ENCODE results near the gene HSD11B1. TPM values are rescaled to one million over a fixed set of nuclear protein-coding genes. Genes with fewer than 3 reads are reported as not detected.

HSD11B1 gene
- total and polyA plus RNA-seq, 9 donors, result 0.18 to 0.43 (median 0.23) TPM; not detected in 4

DNA sequence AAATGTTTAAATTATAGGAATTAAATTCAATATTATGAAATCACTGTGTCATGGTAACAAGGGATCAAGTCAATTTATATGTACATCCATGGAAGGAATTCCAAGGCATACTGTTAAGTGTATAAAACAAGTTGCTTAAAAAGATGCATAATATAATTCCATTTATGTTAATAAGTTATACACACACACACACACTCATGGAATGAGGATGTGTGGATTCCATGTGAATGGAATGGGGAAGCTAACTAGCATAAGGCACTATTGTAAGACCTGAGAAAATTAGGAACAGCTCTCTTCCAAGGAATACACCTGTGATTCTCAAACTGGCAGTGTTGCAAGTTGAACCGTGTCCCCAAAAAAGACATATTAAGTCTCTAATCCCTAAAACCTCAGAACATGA lies 33.6 kb downstream of the HSD11B1 start:
- Histone ChIP-seq H3K4me3 (ENCODE audit: low read length) (no peak overlapping the region), H3K4me1 (ENCODE audit: control insufficient read depth, insufficient read depth, low read length) (no peaks in the 10 kb centered on the region), H3K27me3 (ENCODE audit: control insufficient read depth, insufficient read depth, low read length) (no peaks in the 10 kb centered on the region), H3K9me3 (replicated peaks; ENCODE audit: control insufficient read depth, low read depth, low read length) (no peaks in the 10 kb centered on the region), H3K27ac (ENCODE audit: low read length) (no peak overlapping the region), H3K36me3 (ENCODE audit: control insufficient read depth, insufficient read depth, low read length) (no peaks in the 10 kb centered on the region)
- no peak for DNase-seq
- WGBS (ENCODE audit: insufficient coverage), result no CpG with 5 or more reads among the region's 1 CpG

DNA sequence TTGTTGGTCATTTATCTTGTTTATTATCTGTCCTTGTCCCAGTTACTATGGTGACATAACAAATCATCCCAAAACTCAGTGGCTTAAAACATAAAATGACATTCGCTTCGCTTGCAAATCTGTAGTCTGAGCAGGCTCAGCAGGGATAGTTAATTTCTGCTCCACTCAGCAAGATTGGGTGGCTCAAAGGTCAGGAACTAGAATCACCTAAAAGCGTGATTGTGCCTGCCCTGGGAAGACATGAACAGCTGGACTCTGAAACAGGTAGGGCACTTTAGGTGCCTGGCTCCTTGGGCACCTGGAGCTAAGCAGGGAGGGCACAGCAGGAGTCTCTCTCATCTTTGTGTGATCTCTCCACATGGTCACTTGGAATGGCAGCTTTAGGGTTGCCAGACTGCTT lies 36.5 kb downstream of the HSD11B1 start:
- Histone ChIP-seq H3K9me3 (replicated peaks; ENCODE audit: control insufficient read depth, low read depth, low read length) (no peaks in the 10 kb centered on the region), H3K4me1 (ENCODE audit: control insufficient read depth, insufficient read depth, low read length) (no peaks in the 10 kb centered on the region), H3K27ac (ENCODE audit: low read length) (no peak overlapping the region), H3K36me3 (ENCODE audit: control insufficient read depth, insufficient read depth, low read length) (no peaks in the 10 kb centered on the region), H3K27me3 (ENCODE audit: control insufficient read depth, insufficient read depth, low read length) (peaks cover 3% of the 10 kb centered on the region), H3K4me3 (ENCODE audit: low read length) (no peak overlapping the region)
- no peak for DNase-seq
- WGBS (ENCODE audit: insufficient coverage), result 70% methylated on average over 1 of the region's 3 CpGs

DNA sequence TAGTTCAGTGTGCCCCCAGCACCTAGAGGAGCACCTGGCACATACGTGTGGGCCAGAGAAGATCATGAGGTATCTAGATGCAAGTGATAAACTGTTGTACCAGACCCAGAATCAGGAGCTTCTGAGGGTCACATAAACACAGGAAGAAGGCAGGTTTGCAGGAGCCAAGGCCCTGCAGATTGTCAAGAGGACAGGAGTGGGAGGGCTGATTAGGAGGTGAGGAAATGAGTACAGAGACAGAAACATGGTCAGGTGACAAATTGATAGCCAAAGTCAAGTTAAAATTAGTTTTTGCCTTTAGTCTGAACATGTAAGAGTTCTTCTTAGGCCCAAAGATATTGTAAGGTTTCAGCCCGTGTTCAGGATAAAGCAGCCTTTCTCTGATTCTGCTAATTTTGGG lies 37.2 kb downstream of the HSD11B1 start:
- Histone ChIP-seq H3K4me3 (ENCODE audit: low read length) (no peak overlapping the region), H3K4me1 (ENCODE audit: control insufficient read depth, insufficient read depth, low read length) (no peaks in the 10 kb centered on the region), H3K9me3 (replicated peaks; ENCODE audit: control insufficient read depth, low read depth, low read length) (no peaks in the 10 kb centered on the region), H3K27me3 (ENCODE audit: control insufficient read depth, insufficient read depth, low read length) (peaks cover 3% of the 10 kb centered on the region), H3K27ac (ENCODE audit: low read length) (no peak overlapping the region), H3K36me3 (ENCODE audit: control insufficient read depth, insufficient read depth, low read length) (no peaks in the 10 kb centered on the region)
- WGBS (ENCODE audit: insufficient coverage), result 94% methylated on average over 1 of the region's 2 CpGs
- no peak for DNase-seq

GRCh38 chr1:209742409-209743144 lies 37.9 kb downstream of the HSD11B1 start:
- Histone ChIP-seq H3K36me3 (ENCODE audit: control insufficient read depth, insufficient read depth, low read length) (no peaks in the 10 kb centered on the region), H3K27ac (ENCODE audit: low read length) (no peak overlapping the region), H3K4me1 (ENCODE audit: control insufficient read depth, insufficient read depth, low read length) (peaks cover 3% of the 10 kb centered on the region), H3K4me3 (ENCODE audit: low read length) (no peak overlapping the region), H3K9me3 (replicated peaks; ENCODE audit: control insufficient read depth, low read depth, low read length) (no peaks in the 10 kb centered on the region), H3K27me3 (ENCODE audit: control insufficient read depth, insufficient read depth, low read length) (peaks cover 3% of the 10 kb centered on the region)
- peak; percentile 51 for DNase-seq
- WGBS (ENCODE audit: insufficient coverage), result 80% methylated on average over 1 of the region's 8 CpGs

GRCh38 chr1:209743145-209743482 lies 38.5 kb downstream of the HSD11B1 start:
- Histone ChIP-seq H3K4me1 (ENCODE audit: control insufficient read depth, insufficient read depth, low read length) (peaks cover 8% of the 10 kb centered on the region), H3K9me3 (replicated peaks; ENCODE audit: control insufficient read depth, low read depth, low read length) (no peaks in the 10 kb centered on the region), H3K27me3 (ENCODE audit: control insufficient read depth, insufficient read depth, low read length) (peaks cover 3% of the 10 kb centered on the region), H3K36me3 (ENCODE audit: control insufficient read depth, insufficient read depth, low read length) (no peaks in the 10 kb centered on the region), H3K27ac (ENCODE audit: low read length) (no peak overlapping the region), H3K4me3 (ENCODE audit: low read length) (no peak overlapping the region)
- no CpG with 5 or more reads among the region's 2 CpGs for WGBS (ENCODE audit: insufficient coverage)
- DNase-seq, result no peak

DNA sequence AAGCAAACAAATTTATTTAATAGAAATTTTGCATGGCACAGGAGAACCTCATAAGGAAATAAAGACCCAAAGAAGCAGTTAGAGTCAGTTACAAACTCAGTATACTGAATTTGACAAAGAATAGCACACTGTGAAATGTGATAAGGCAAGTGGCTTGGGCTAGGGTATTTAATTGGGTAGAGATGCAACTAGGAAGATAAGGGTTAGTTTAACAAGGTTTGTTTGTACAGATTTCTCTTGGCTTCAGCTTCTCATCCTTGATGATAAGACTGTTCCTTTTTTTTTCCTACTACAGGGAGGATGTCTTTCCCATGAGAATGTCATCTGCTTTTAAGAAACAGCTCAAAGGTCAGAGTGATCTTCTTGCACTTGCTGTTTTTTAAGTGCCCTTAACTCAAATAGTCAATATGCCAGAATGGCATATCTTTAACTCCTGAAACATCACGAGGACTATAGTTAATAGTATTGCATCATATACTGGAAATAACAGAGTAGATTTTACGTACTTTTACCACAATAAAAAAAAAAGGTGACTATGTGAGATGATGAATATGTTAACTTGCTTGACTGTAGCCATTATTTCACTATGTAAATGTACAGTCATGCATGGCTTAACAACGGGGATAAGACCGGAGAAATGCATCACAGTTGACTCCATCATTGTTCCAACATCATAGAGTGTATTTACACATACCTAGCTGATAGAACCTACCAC lies 42.0 kb downstream of the HSD11B1 start:
- H3K9me3 ChIP-seq (replicated peaks; ENCODE audit: control insufficient read depth, low read depth, low read length), result no peaks in the 10 kb centered on the region
- H3K4me1 ChIP-seq (ENCODE audit: control insufficient read depth, insufficient read depth, low read length), result peaks cover 9% of the 10 kb centered on the region
- no peaks in the 10 kb centered on the region for H3K36me3 ChIP-seq (ENCODE audit: control insufficient read depth, insufficient read depth, low read length)
- 70% methylated on average over 2 of the region's 4 CpGs for WGBS (ENCODE audit: insufficient coverage)
- peaks cover 3% of the 10 kb centered on the region for H3K27me3 ChIP-seq (ENCODE audit: control insufficient read depth, insufficient read depth, low read length)
- H3K4me3 ChIP-seq (ENCODE audit: low read length), result no peak overlapping the region
- DNase-seq, result no peak
- H3K27ac ChIP-seq (ENCODE audit: low read length), result no peak overlapping the region

- no peaks in the 10 kb centered on the region for H3K9me3 ChIP-seq (replicated peaks; ENCODE audit: control insufficient read depth, low read depth, low read length)
- peaks cover 3% of the 10 kb centered on the region for H3K27me3 ChIP-seq (ENCODE audit: control insufficient read depth, insufficient read depth, low read length)
- peaks cover 9% of the 10 kb centered on the region for H3K4me1 ChIP-seq (ENCODE audit: control insufficient read depth, insufficient read depth, low read length)
- H3K27ac ChIP-seq (ENCODE audit: low read length), result no peak overlapping the region
- H3K36me3 ChIP-seq (ENCODE audit: control insufficient read depth, insufficient read depth, low read length), result no peaks in the 10 kb centered on the region
- peak overlapping the region; percentile 30 for H3K4me3 ChIP-seq (ENCODE audit: low read length)
- WGBS (ENCODE audit: insufficient coverage), result 7% methylated on average over 37 of the region's 37 CpGs
- DNase-seq, result peak; percentile 84
Observed at GRCh38 chr1:209747580-209748262, 43.1 kb downstream of the HSD11B1 start.

DNA sequence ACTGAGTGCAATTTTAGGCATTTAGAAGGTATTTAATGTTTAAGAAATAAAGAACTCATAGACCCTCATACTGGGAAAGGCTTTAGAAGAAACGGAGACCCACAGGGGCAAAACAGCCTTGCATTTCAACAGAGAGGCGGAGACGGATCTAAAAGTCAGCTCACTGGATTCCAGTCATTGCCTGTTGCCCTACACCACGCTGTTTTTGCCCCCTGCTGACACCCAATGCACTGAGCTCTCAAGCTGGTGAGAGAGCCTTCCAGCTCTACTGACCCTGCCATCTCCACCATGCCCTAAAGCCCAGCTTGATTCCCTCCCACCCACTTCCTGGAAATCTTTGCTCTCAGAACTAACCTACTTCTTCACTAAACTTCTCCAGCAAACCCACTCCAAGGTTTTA lies 44.0 kb downstream of the HSD11B1 start:
- Histone ChIP-seq H3K27me3 (ENCODE audit: control insufficient read depth, insufficient read depth, low read length) (peaks cover 3% of the 10 kb centered on the region), H3K4me3 (ENCODE audit: low read length) (no peak overlapping the region), H3K9me3 (replicated peaks; ENCODE audit: control insufficient read depth, low read depth, low read length) (no peaks in the 10 kb centered on the region), H3K27ac (ENCODE audit: low read length) (no peak overlapping the region), H3K4me1 (ENCODE audit: control insufficient read depth, insufficient read depth, low read length) (peaks cover 9% of the 10 kb centered on the region), H3K36me3 (ENCODE audit: control insufficient read depth, insufficient read depth, low read length) (no peaks in the 10 kb centered on the region)
- 42% methylated on average over 4 of the region's 4 CpGs for WGBS (ENCODE audit: insufficient coverage)
- DNase-seq, result no peak

DNA sequence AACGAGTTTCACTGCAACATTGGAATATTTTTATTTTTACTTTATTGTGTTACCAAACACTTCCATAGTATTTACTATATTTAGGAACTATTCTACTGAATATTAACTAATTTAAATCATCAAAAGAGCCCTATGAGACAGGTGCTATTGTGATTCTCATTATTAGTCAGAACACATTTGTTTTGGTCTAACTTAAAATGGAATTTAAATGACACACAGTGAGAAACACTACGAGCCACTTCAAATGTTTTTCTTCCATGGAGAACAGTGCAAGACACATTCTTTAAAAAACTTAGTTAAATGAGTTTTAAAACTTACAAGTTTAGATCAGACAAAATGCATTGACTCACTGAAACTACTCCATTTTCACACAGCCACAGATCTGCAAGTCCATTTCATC lies 44.6 kb downstream of the HSD11B1 start:
- Histone ChIP-seq H3K27me3 (ENCODE audit: control insufficient read depth, insufficient read depth, low read length) (peaks cover 3% of the 10 kb centered on the region), H3K27ac (ENCODE audit: low read length) (no peak overlapping the region), H3K9me3 (replicated peaks; ENCODE audit: control insufficient read depth, low read depth, low read length) (no peaks in the 10 kb centered on the region), H3K4me3 (ENCODE audit: low read length) (no peak overlapping the region), H3K36me3 (ENCODE audit: control insufficient read depth, insufficient read depth, low read length) (no peaks in the 10 kb centered on the region), H3K4me1 (ENCODE audit: control insufficient read depth, insufficient read depth, low read length) (peaks cover 9% of the 10 kb centered on the region)
- no CpG with 5 or more reads among the region's 2 CpGs for WGBS (ENCODE audit: insufficient coverage)
- no peak for DNase-seq

GRCh38 chr1:209749670-209750323 lies 45.2 kb downstream of the HSD11B1 start:
- Histone ChIP-seq H3K27ac (ENCODE audit: low read length) (no peak overlapping the region), H3K27me3 (ENCODE audit: control insufficient read depth, insufficient read depth, low read length) (no peaks in the 10 kb centered on the region)

More at GRCh38 chr1:209749670-209750323, 45.2 kb downstream of the HSD11B1 start:
- DNase-seq, result no peak
- WGBS (ENCODE audit: insufficient coverage), result 60% methylated on average over 1 of the region's 6 CpGs
- Histone ChIP-seq H3K9me3 (replicated peaks; ENCODE audit: control insufficient read depth, low read depth, low read length) (no peaks in the 10 kb centered on the region), H3K4me1 (ENCODE audit: control insufficient read depth, insufficient read depth, low read length) (peaks cover 9% of the 10 kb centered on the region), H3K4me3 (ENCODE audit: low read length) (no peak overlapping the region), H3K36me3 (ENCODE audit: control insufficient read depth, insufficient read depth, low read length) (no peaks in the 10 kb centered on the region)
